ENCODE measurements around the gene LCOR.
"Not testable (repeated sequence)": the region's sequence is repeated elsewhere in the genome, so short reads cannot be mapped to it uniquely, and the experiment has no call there.

Gene LCOR

GRCh38 chr10:96935810-96936209 lies 103.7 kb downstream of the LCOR start:
- no peak for DNase-seq (ENCODE audit: low read depth)

- not testable (repeated sequence) for DNase-seq (ENCODE audit: low read depth)
Measured at GRCh38 chr10:96943161-96943560, 111.1 kb downstream of the LCOR start.

- no peak for DNase-seq (ENCODE audit: low read depth)
Measured at GRCh38 chr10:96947036-96947435, 114.9 kb downstream of the LCOR start.

GRCh38 chr10:96949039-96949683 lies 117.1 kb downstream of the LCOR start:
- no peak for DNase-seq (ENCODE audit: low read depth)

- no peak for DNase-seq (ENCODE audit: low read depth)
Measured at GRCh38 chr10:96951954-96952353, 119.9 kb downstream of the LCOR start.

GRCh38 chr10:96955794-96956193 lies 123.7 kb downstream of the LCOR start:
- no peak for DNase-seq (ENCODE audit: low read depth)

GRCh38 chr10:96958071-96958470 lies 126.0 kb downstream of the LCOR start:
- no peak for DNase-seq (ENCODE audit: low read depth)

GRCh38 chr10:96959733-96960132 lies 127.6 kb downstream of the LCOR start:
- no peak for DNase-seq (ENCODE audit: low read depth)

GRCh38 chr10:96960872-96961271 lies 128.8 kb downstream of the LCOR start:
- DNase-seq (ENCODE audit: low read depth), result no peak

GRCh38 chr10:96964131-96964530 lies 132.0 kb downstream of the LCOR start:
- no peak for DNase-seq (ENCODE audit: low read depth)

- DNase-seq (ENCODE audit: low read depth), result no peak
Measured at GRCh38 chr10:96967847-96968246, 135.7 kb downstream of the LCOR start.

- DNase-seq (ENCODE audit: low read depth), result no peak
Measured at GRCh38 chr10:96968682-96969423, 136.8 kb downstream of the LCOR start.

- DNase-seq (ENCODE audit: low read depth), result no peak
Measured at GRCh38 chr10:96971324-96971723, 139.2 kb downstream of the LCOR start.

GRCh38 chr10:96972264-96972663 lies 140.2 kb downstream of the LCOR start:
- DNase-seq (ENCODE audit: low read depth), result no peak

- DNase-seq (ENCODE audit: low read depth), result no peak
Measured at GRCh38 chr10:96973809-96974747, 142.0 kb downstream of the LCOR start.

- DNase-seq (ENCODE audit: low read depth), result no peak
Measured at GRCh38 chr10:96975136-96975535, 143.0 kb downstream of the LCOR start.

GRCh38 chr10:96978621-96979154 lies 146.6 kb downstream of the LCOR start:
- no peak for DNase-seq (ENCODE audit: low read depth)

GRCh38 chr10:96982149-96982930 lies 150.2 kb downstream of the LCOR start:
- no peak for DNase-seq (ENCODE audit: low read depth)

GRCh38 chr10:96984541-96985131 lies 152.5 kb downstream of the LCOR start:
- no peak for DNase-seq (ENCODE audit: low read depth)

- DNase-seq (ENCODE audit: low read depth), result no peak
Measured at GRCh38 chr10:96986200-96986856, 154.2 kb downstream of the LCOR start.
